ENCODE results near the gene EIF4G3. TPM values are rescaled to one million over a fixed set of nuclear protein-coding genes. Genes with fewer than 3 reads are reported as not detected.

Gene EIF4G3
- total RNA-seq, 1 experiment from 2014 or later: 22.6 TPM

- no peak for DNase-seq (ENCODE audit: low spot score)
Measured at GRCh38 chr1:20993716-20994575, 182.8 kb downstream of the EIF4G3 start.

GRCh38 chr1:20992322-20993056 is 184.2 kb downstream of the EIF4G3 start:
- DNase-seq (ENCODE audit: low spot score): peak; percentile 51

- DNase-seq (ENCODE audit: low spot score): no peak
Measured at GRCh38 chr1:20988943-20989342, 187.8 kb downstream of the EIF4G3 start.

GRCh38 chr1:20987831-20988825 is 188.6 kb downstream of the EIF4G3 start:
- DNase-seq (ENCODE audit: low spot score): no peak

GRCh38 chr1:20983297-20983889 is 193.3 kb downstream of the EIF4G3 start:
- DNase-seq (ENCODE audit: low spot score): no peak

- no peak for DNase-seq (ENCODE audit: low spot score)
Measured at GRCh38 chr1:20982316-20982715, 194.4 kb downstream of the EIF4G3 start.

- DNase-seq (ENCODE audit: low spot score): peak; percentile 21
Measured at GRCh38 chr1:20981915-20982314, 194.8 kb downstream of the EIF4G3 start.

- DNase-seq (ENCODE audit: low spot score): peak; percentile 29
Measured at GRCh38 chr1:20980051-20980450, 196.6 kb downstream of the EIF4G3 start.

- DNase-seq (ENCODE audit: low spot score): no peak
Measured at GRCh38 chr1:20978413-20978812, 198.3 kb downstream of the EIF4G3 start.

- no peak for DNase-seq (ENCODE audit: low spot score)
Measured at GRCh38 chr1:20975668-20976067, 201.0 kb downstream of the EIF4G3 start.

GRCh38 chr1:20974951-20975350 is 201.7 kb downstream of the EIF4G3 start:
- no peak for DNase-seq (ENCODE audit: low spot score)

GRCh38 chr1:20974069-20974468 is 202.6 kb downstream of the EIF4G3 start:
- no peak for DNase-seq (ENCODE audit: low spot score)

GRCh38 chr1:20972855-20973254 is 203.8 kb downstream of the EIF4G3 start:
- DNase-seq (ENCODE audit: low spot score): no peak

GRCh38 chr1:20964540-20965484 is 211.9 kb downstream of the EIF4G3 start:
- DNase-seq (ENCODE audit: low spot score): no peak

GRCh38 chr1:20962576-20963258 is 214.0 kb downstream of the EIF4G3 start:
- DNase-seq (ENCODE audit: low spot score): no peak

- no peak for DNase-seq (ENCODE audit: low spot score)
Measured at GRCh38 chr1:20958430-20958829, 218.3 kb downstream of the EIF4G3 start.

- DNase-seq (ENCODE audit: low spot score): no peak
Measured at GRCh38 chr1:20956272-20956671, 220.4 kb downstream of the EIF4G3 start.

- no peak for DNase-seq (ENCODE audit: low spot score)
Measured at GRCh38 chr1:20950679-20951078, 226.0 kb downstream of the EIF4G3 start.

- DNase-seq (ENCODE audit: low spot score): no peak
Measured at GRCh38 chr1:20949871-20950590, 226.7 kb downstream of the EIF4G3 start.

All from H4 (cell line).